AG09319 (cell line): ENCODE measurements around the gene DBNL.

ENCODE experiments used
- DNase-seq: peaks from one replicate; pipeline ENCODE4 v3.0.0-alpha.2; 2010; ENCODE audit warnings: low read depth; ENCODE audit errors: extremely low read depth
- TF ChIP-seq, protein P1 (sequence below): IDR thresholded peaks from 2 replicates; pipeline ENCODE4 v1.5.1; 2011; ENCODE audit warnings: low read depth, mild to moderate bottlenecking, inconsistent platforms, low read length, moderate library complexity

DBNL gene

DNA sequence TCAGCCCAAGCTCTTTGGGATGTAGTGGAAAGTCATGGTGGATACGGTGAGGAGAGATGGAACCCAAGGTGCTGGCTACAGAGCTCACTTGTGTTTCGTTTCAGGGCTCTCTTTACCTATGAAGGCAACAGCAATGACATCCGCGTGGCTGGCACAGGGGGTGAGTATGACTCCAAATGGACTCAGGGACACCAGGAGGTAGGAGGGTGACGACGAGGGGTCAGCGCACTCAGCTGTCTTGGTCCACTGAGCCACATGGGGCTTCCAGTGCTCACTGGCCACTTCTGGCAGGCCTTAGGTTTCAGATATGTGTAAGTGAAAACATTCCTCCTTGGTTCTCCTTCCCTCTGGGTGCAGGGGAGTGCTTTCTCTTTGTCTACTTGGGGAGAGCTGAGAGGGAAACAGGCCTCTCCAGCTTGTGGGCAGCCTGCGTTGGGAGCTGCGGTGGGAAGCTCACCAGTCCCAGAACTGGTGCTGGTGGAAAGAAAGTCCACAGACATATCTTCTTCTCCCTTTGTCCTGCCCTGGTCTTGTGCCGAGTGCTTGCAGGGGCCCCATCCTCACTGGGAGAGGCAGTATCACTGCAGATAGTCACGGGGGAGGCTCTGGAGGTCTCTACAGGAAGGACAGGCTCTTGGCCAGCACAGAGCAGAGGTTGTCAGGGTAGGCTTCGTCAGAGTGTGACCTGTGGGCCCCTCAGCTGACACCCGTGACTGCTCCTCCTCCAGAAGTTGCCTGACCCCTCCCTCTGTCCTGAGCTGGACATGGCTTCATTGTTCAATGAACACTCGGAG, 5.8 kb downstream of the DBNL start:
- no peak for DNase-seq
- TF ChIP-seq, protein P1, sequence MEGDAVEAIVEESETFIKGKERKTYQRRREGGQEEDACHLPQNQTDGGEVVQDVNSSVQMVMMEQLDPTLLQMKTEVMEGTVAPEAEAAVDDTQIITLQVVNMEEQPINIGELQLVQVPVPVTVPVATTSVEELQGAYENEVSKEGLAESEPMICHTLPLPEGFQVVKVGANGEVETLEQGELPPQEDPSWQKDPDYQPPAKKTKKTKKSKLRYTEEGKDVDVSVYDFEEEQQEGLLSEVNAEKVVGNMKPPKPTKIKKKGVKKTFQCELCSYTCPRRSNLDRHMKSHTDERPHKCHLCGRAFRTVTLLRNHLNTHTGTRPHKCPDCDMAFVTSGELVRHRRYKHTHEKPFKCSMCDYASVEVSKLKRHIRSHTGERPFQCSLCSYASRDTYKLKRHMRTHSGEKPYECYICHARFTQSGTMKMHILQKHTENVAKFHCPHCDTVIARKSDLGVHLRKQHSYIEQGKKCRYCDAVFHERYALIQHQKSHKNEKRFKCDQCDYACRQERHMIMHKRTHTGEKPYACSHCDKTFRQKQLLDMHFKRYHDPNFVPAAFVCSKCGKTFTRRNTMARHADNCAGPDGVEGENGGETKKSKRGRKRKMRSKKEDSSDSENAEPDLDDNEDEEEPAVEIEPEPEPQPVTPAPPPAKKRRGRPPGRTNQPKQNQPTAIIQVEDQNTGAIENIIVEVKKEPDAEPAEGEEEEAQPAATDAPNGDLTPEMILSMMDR = no peak

DNA sequence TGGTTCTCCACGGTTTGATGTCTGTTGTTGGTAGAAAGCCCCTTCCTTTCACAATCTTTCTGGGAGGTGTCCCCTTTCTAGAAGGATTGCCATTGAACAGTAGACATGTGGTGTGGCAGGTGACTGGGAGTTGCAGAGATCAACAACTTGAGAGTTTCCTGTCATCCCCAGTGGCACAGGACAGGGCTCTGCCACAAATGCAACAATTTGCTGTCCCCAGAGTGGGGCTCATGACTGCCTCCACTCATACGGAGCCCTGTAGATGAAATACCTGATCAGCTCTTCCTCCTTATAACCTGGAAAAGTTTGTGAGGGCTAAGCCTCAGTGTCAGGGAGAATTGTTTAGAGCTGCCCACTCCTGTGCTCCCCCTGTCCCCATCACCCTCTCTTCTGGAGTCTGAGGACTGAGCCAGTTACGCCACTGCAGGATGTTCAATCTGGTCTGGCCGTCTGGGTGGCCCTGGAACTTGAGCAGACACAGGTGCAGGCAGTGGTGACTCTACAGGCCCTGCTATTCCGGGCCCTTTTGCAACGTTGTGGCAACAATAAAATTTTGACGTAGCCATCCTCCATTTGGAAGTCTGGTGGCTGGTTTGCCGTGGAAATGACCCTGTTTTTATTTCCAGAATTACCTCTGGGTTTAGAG, 6.5 kb downstream of the DBNL start:
- DNase-seq = no peak
- TF ChIP-seq, protein P1 = no peak

DNA sequence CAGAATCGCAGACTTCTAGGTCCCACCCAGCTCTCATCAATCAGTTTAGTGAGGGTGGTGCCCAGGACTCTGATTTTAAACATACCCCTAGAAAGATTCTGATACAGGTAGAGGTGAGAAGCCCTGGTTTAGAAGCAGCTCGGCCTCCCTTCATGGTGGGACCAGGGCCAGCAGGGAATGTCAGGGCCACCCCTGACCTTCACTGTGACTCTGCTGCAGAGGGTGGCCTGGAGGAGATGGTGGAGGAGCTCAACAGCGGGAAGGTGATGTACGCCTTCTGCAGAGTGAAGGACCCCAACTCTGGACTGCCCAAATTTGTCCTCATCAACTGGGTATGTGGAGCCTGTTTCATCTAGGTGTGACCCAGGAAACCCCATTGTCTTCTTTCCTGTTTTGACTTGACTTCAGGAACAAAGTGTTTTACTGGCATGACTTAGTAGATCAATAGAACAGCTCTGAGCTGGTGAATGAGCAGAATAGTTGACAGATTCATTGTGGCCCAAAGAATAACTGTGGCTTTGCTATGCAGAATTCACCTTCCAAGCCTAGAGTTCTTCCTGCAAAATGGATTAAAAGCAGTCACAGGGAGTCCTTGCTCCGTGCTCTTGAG, 7.2 kb downstream of the DBNL start:
- DNase-seq = no peak
- TF ChIP-seq, protein P1 = no peak

DNA sequence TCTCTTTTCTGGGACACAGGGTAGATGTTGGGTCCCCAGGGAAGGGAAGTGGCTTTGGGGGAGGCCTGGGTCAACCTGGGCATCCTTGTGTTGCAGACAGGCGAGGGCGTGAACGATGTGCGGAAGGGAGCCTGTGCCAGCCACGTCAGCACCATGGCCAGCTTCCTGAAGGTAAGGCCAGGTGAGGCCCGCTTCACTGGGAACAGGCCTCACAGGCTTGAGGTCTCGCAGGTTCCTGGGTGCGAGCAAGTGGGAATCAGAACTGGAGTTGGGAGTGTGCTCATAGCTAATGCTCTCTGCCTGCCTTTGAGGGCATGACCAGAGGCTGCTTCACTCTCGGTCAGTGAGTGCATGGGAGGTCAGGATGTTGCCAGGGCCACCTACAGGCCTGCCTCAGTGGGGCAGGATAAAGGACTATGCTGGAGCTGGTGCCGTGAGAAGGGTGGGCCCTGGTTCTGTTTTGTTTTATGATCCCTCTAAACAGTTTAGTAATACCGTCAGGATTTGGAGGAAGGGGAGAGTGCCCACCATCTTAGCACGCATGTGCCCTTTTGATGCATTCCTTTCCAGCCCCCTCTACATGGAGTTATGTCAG, 8.4 kb downstream of the DBNL start:
- TF ChIP-seq, protein P1 = no peak
- DNase-seq = no peak

DNA sequence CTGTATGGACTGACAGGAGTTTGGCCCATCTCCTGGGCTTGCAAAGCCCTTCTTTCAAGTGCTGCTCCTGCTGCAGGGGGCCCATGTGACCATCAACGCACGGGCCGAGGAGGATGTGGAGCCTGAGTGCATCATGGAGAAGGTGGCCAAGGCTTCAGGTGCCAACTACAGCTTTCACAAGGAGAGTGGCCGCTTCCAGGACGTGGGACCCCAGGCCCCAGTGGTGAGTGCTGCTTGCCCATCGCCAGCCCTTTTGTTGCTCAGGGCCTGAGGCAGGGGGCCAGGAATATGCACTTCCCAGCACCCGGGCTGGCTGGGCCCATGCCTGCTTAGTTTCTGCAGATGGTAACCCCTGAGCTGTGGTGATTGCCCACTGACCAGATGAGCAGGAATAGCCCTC, 12.2 kb downstream of the DBNL start:
- TF ChIP-seq, protein P1 = no peak
- no peak for DNase-seq

DNA sequence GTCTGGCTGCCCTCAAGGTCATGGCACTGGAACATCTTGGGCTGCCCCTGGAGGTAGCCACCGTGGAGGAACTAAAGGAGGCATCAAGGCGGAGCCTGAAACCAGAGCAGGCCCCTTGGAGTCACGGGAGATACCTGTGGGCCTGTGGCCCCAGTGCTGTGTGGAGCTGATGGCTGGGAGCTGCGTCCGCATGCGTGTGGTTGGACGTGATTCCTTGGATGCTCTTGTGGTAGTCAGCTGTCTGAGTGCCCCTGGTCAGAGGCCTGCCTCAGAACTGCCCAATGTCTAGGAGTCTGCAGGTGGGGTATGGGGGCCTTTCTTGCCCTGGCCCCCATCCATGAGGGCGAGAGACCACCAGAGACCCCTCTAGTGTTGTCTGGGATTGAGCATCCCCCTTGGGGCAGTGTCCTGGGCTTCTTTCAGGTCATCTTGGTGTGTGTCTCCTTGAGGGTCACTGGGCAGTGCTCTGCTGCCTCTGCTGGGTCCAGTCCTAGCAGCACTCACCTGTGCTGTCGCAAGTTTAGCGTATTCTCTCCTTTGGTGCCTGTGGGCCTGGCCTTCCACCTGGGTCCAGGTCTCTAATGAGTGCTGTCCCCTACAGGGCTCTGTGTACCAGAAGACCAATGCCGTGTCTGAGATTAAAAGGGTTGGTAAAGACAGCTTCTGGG, 12.8 kb downstream of the DBNL start:
- no peak for DNase-seq
- TF ChIP-seq, protein P1 = no peak
